Trophoblast cell (in vitro differentiated cells and primary cell): ENCODE measurements around the gene LAMB4.

ENCODE experiments used
- DNase-seq, 2 donors: peaks; one replicate each; pipeline ENCODE4 v3.0.0-alpha.2; 2016
- H2AFZ ChIP-seq: 2 replicates; pipeline ENCODE4 v1.6.1; 2013; ENCODE audit warnings: low read length, moderate library complexity, mild to moderate bottlenecking; ENCODE audit not compliant: insufficient read depth, poor library complexity
- H2AK5ac ChIP-seq: 2 replicates; pipeline ENCODE4 v1.6.1; 2013; ENCODE audit warnings: mild to moderate bottlenecking, low read length
- H2BK120ac ChIP-seq: 2 replicates; pipeline ENCODE4 v1.6.1; 2013; ENCODE audit warnings: low read length, mild to moderate bottlenecking, moderate library complexity; ENCODE audit not compliant: insufficient read depth, poor library complexity
- H2BK12ac ChIP-seq: 2 replicates; pipeline ENCODE4 v1.6.1; 2013; ENCODE audit warnings: mild to moderate bottlenecking, low read length, moderate library complexity
- H2BK5ac ChIP-seq: 2 replicates; pipeline ENCODE4 v1.6.1; 2013; ENCODE audit warnings: low read length, low read depth, moderate library complexity, mild to moderate bottlenecking; ENCODE audit not compliant: poor library complexity
- H3K14ac ChIP-seq: 2 replicates; pipeline ENCODE4 v1.6.1; 2013; ENCODE audit warnings: mild to moderate bottlenecking, low read length
- H3K18ac ChIP-seq: 2 replicates; pipeline ENCODE4 v1.6.1; 2013; ENCODE audit warnings: mild to moderate bottlenecking, low read length
- H3K23ac ChIP-seq: 2 replicates; pipeline ENCODE4 v1.6.1; 2013; ENCODE audit warnings: low read length
- H3K27ac ChIP-seq: 2 replicates; pipeline ENCODE4 v1.5.1; 2013; ENCODE audit warnings: low read depth, mild to moderate bottlenecking, inconsistent platforms, low read length, moderate library complexity
- H3K27me3 ChIP-seq: 2 replicates; pipeline ENCODE4 v1.6.1; 2013; ENCODE audit warnings: inconsistent platforms, mild to moderate bottlenecking, low read length, moderate library complexity; ENCODE audit not compliant: insufficient read depth
- H3K36me3 ChIP-seq, 2 experiments: 1 replicate in 1 of 2; 2 replicates in 1 of 2; pipeline ENCODE4 v1.6.1; 2013; ENCODE audit warnings: low read length in 2 of 2, mild to moderate bottlenecking in 2 of 2, moderate library complexity in 1 of 2; ENCODE audit not compliant: insufficient read depth in 2 of 2, control insufficient read depth in 1 of 2
- H3K4ac ChIP-seq: 2 replicates; pipeline ENCODE4 v1.6.1; 2013; ENCODE audit warnings: low read depth, mild to moderate bottlenecking, low read length, moderate library complexity
- H3K4me1 ChIP-seq, 2 experiments: 1 replicate in 1 of 2; 2 replicates in 1 of 2; pipeline ENCODE4 v1.6.1; 2013; ENCODE audit warnings: low read length in 2 of 2, mild to moderate bottlenecking in 2 of 2, moderate library complexity in 1 of 2; ENCODE audit not compliant: insufficient read depth in 2 of 2, control insufficient read depth in 1 of 2
- H3K4me2 ChIP-seq: 2 replicates; pipeline ENCODE4 v1.6.1; 2013; ENCODE audit warnings: inconsistent platforms, mild to moderate bottlenecking, low read length, moderate library complexity
- H3K4me3 ChIP-seq: 2 replicates; pipeline ENCODE4 v1.5.1; 2013; ENCODE audit warnings: mild to moderate bottlenecking, low read depth, low read length, inconsistent platforms
- H3K79me1 ChIP-seq: one replicate; pipeline ENCODE4 v1.6.1; 2013; ENCODE audit warnings: low read length
- H3K79me2 ChIP-seq: 2 replicates; pipeline ENCODE4 v1.6.1; 2013; ENCODE audit warnings: low read length, mild to moderate bottlenecking; ENCODE audit not compliant: control insufficient read depth, insufficient read depth, poor library complexity
- H3K9ac ChIP-seq: 2 replicates; pipeline ENCODE4 v1.6.1; 2013; ENCODE audit warnings: mild to moderate bottlenecking, low read length
- H3K9me3 ChIP-seq: 2 replicates; pipeline ENCODE4 v1.6.1; 2013; ENCODE audit warnings: low read depth, mild to moderate bottlenecking, control low read depth, inconsistent platforms, low read length; ENCODE audit not compliant: insufficient read depth
- H4K12ac ChIP-seq: 2 replicates; pipeline ENCODE4 v1.6.1; 2013; ENCODE audit warnings: low read depth, mild to moderate bottlenecking, low read length, moderate library complexity
- H4K8ac ChIP-seq: 2 replicates; pipeline ENCODE4 v1.6.1; 2013; ENCODE audit warnings: low read depth, mild to moderate bottlenecking, low read length, moderate library complexity
- H4K91ac ChIP-seq: one replicate; pipeline ENCODE4 v1.6.1; 2013; ENCODE audit warnings: low read depth, mild to moderate bottlenecking, low read length, moderate library complexity
- whole genome bisulfite sequencing: extraction: QIAGEN DNeasy Blood & Tissue Kit; methylation state at CpG from one replicate; pipeline ENCODE4 v1.1.7; 2013; ENCODE audit warnings: missing lambda C conversion rate; ENCODE audit not compliant: insufficient read length, insufficient coverage; ENCODE audit errors: extremely low coverage; 5-methylcytosine and 5-hydroxymethylcytosine counted together

The LAMB4 gene

DNA sequence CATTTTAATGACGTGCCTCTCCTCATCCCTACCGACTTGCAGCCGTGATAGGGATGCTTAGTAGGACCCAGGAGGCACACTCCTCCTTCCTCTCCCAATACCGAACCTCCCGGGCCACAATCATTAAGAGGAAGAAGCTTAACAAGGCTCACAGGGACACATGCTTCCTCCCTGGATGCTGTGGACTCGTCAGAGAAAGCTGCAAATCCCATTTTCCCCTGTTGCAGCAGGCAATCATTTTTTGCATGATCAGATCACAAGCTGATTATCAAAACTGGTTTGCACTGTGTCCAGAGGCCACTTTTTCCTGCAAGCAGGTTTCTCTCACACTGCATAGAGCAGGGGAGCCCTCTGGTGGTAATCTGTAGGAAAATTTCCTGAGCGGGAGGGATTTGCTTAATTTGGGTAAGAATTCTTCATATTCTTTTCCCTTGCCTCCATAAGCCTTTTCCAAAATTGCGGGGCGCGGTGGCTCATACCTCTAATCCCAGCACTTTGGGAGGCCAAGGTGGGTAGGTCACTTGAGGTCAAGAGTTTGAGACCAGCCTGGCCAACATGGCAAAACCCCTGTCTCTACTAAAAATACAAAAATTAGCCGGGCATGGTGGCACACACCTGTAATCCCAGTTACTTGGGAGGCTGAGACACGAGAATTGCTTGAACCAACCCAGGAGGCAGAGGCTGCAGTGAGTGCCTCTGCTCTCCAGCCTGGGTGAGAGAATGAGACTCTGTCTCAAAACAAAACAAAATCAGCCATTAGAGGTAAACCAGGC is 16.1 kb upstream of the LAMB4 start:
- Histone ChIP-seq H4K12ac (no peak overlapping the region), H3K27ac (no peak overlapping the region), H3K4me3 (no peak overlapping the region), H3K4me1 (no peaks in the 10 kb centered on the region), H2BK120ac (no peak overlapping the region), H3K27me3 (no peaks in the 10 kb centered on the region), H2BK12ac (no peak overlapping the region), H3K14ac (no peak overlapping the region), H4K8ac (no peak overlapping the region), H3K23ac (no peak overlapping the region), H2AFZ (peak overlapping the region; percentile 55), H2BK5ac (no peak overlapping the region), H3K4ac (no peak overlapping the region), H3K9me3 (no peaks in the 10 kb centered on the region), H3K4me2 (peak overlapping the region; percentile 27), H3K79me2 (no peaks in the 10 kb centered on the region), H3K79me1 (no peaks in the 10 kb centered on the region), H3K36me3 (no peaks in the 10 kb centered on the region), H3K9ac (no peak overlapping the region), H2AK5ac (no peak overlapping the region), H3K18ac (no peak overlapping the region), H4K91ac (no peak overlapping the region)
- DNase-seq: peak; percentile 62 to 92
- no CpG with 5 or more reads among the region's 12 CpGs for WGBS

DNA sequence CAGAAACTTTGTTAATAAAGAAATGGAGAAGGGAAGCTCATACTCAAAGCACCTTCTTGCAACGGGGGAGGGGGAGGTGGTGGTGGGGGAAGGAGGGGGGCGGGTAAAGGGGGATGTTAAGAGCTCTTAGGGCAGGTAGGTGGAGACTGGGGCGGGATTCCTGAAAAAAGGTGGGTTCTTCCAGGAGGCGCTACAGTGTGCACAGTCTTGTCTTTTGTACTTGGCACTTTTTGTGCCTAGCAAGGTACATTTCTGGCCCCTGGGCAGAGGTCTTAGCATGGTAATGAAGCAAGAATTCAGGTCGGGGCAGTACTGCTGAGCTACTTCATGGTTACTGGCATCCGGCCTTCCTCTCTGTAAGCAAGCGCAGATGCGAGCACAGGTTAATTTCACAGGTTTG is 15.2 kb upstream of the LAMB4 start:
- H2AK5ac ChIP-seq: no peak overlapping the region
- H3K79me2 ChIP-seq: no peaks in the 10 kb centered on the region
- H4K8ac ChIP-seq: no peak overlapping the region
- H2BK12ac ChIP-seq: no peak overlapping the region
- no peak overlapping the region for H3K9ac ChIP-seq
- no peak overlapping the region for H4K12ac ChIP-seq
- no peak overlapping the region for H3K27ac ChIP-seq
- H3K4me3 ChIP-seq: no peak overlapping the region
- no peak overlapping the region for H2BK5ac ChIP-seq
- no peak overlapping the region for H3K14ac ChIP-seq
- WGBS: no CpG with 5 or more reads among the region's 8 CpGs
- no peak for DNase-seq
- no peaks in the 10 kb centered on the region for H3K9me3 ChIP-seq
- H3K4ac ChIP-seq: no peak overlapping the region
- H3K23ac ChIP-seq: no peak overlapping the region
- no peak overlapping the region for H3K18ac ChIP-seq
- no peak overlapping the region for H4K91ac ChIP-seq
- H2BK120ac ChIP-seq: no peak overlapping the region
- no peak overlapping the region for H3K4me2 ChIP-seq
- no peaks in the 10 kb centered on the region for H3K4me1 ChIP-seq
- H3K79me1 ChIP-seq: no peaks in the 10 kb centered on the region
- no peaks in the 10 kb centered on the region for H3K27me3 ChIP-seq
- H2AFZ ChIP-seq: no peak overlapping the region
- no peaks in the 10 kb centered on the region for H3K36me3 ChIP-seq

DNA sequence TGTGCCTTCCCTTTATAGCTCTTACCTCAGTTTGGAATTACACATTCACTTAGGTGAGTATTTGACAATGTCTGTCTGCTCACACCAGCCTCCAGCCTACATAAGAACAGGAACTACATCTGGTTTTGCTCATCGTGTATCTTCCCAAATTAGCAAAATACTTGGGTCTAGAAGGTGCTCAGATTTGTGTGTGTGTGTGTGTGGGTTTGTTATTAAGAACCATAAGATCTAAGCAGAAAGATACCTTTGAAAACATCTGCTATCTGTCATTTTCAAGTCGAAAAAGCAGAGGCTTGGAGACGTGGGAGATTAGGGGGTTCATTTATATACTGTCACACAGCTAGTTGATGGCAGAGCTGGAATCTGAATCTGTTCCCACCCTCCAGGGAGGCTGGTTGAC is 14.8 kb upstream of the LAMB4 start:
- no peak overlapping the region for H3K27ac ChIP-seq
- no peaks in the 10 kb centered on the region for H3K36me3 ChIP-seq
- H2AK5ac ChIP-seq: no peak overlapping the region
- H3K23ac ChIP-seq: no peak overlapping the region
- no peak overlapping the region for H3K9ac ChIP-seq
- no peaks in the 10 kb centered on the region for H3K27me3 ChIP-seq
- no peak overlapping the region for H3K4me2 ChIP-seq
- WGBS: no CpG with 5 or more reads among the region's 3 CpGs
- no peak overlapping the region for H4K91ac ChIP-seq
- no peak for DNase-seq
- no peak overlapping the region for H2BK120ac ChIP-seq
- H4K12ac ChIP-seq: no peak overlapping the region
- no peaks in the 10 kb centered on the region for H3K9me3 ChIP-seq
- H2BK5ac ChIP-seq: no peak overlapping the region
- H3K4me3 ChIP-seq: no peak overlapping the region
- no peak overlapping the region for H3K14ac ChIP-seq
- no peaks in the 10 kb centered on the region for H3K4me1 ChIP-seq
- H3K4ac ChIP-seq: no peak overlapping the region
- H4K8ac ChIP-seq: no peak overlapping the region
- no peaks in the 10 kb centered on the region for H3K79me2 ChIP-seq
- H2AFZ ChIP-seq: no peak overlapping the region
- H2BK12ac ChIP-seq: no peak overlapping the region
- no peaks in the 10 kb centered on the region for H3K79me1 ChIP-seq
- no peak overlapping the region for H3K18ac ChIP-seq

DNA sequence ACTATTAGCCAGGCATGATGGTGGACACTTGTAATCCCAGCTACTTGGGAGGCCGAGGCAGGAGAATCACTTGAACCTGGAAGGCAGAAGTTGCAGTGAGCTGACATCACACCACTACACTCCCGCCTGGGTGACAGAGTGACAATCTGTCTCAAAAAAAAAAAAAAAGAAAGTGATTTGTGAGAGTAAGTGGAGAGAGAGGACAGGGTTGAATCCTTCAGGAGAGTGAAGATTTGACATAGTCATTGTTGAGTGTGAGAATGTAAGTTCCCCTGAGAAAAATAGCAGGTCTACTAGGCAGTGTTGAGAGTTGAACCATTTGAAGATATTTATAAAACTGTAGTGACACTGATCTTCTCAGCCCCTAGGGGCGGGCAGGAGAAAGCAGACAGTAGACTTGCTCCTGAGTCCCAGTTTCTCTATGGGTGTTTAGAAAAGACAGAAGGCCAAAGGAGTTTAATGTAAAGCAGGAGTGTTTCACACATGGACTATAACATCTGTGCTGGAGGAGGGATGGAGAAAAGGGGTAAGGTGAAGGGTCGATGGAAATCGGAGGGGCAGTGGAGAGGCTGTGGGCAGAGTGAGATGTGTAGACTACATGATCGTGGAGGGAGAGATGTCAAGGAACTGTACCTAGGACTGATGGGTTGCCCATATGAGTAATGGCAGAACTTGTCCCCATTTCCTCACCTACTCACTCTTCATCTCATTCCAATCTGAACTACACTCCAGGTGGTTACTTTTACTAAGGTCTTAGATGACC is 13.7 kb upstream of the LAMB4 start:
- no peak overlapping the region for H3K9ac ChIP-seq
- no peak overlapping the region for H2AFZ ChIP-seq
- no peak overlapping the region for H3K18ac ChIP-seq
- no peak overlapping the region for H2BK120ac ChIP-seq
- H4K8ac ChIP-seq: no peak overlapping the region
- no peak overlapping the region for H2BK5ac ChIP-seq
- no peak overlapping the region for H3K4me2 ChIP-seq
- H3K27me3 ChIP-seq: no peaks in the 10 kb centered on the region
- no peaks in the 10 kb centered on the region for H3K4me1 ChIP-seq
- no peak overlapping the region for H4K12ac ChIP-seq
- H3K23ac ChIP-seq: peak overlapping the region; percentile 72
- no peaks in the 10 kb centered on the region for H3K36me3 ChIP-seq
- no peak overlapping the region for H4K91ac ChIP-seq
- no peaks in the 10 kb centered on the region for H3K79me2 ChIP-seq
- H3K4ac ChIP-seq: no peak overlapping the region
- H3K9me3 ChIP-seq: no peaks in the 10 kb centered on the region
- H3K27ac ChIP-seq: no peak overlapping the region
- H2AK5ac ChIP-seq: no peak overlapping the region
- DNase-seq: no peak
- no CpG with 5 or more reads among the region's 6 CpGs for WGBS
- no peak overlapping the region for H3K14ac ChIP-seq
- H3K79me1 ChIP-seq: no peaks in the 10 kb centered on the region
- H3K4me3 ChIP-seq: no peak overlapping the region
- H2BK12ac ChIP-seq: no peak overlapping the region
